ENCODE results near the gene DOCK9. TPM values are rescaled to one million over a fixed set of nuclear protein-coding genes. Genes with fewer than 3 reads are reported as not detected.

DOCK9 gene
- total and polyA plus RNA-seq, 2 donors (not counting 1 experiment from before 2014, with no cell fraction given), result 18.5 to 28.0 TPM

GRCh38 chr13:98800078-98800477 lies 177.8 kb downstream of the DOCK9 start:
- no peak overlapping the region for H3K27ac ChIP-seq (ENCODE audit: low read length in 2 of 2)
- no peaks in the 10 kb centered on the region for H3K9me3 Mint-ChIP-seq (ENCODE audit: insufficient read depth)
- H3K9ac ChIP-seq (ENCODE audit: low read length), result no peak overlapping the region
- WGBS (ENCODE audit: insufficient coverage), result 93% methylated on average over 13 of the region's 14 CpGs
- peaks cover 0 to 21% of the 10 kb centered on the region in 2 experiments for H3K36me3 ChIP-seq (replicated peaks in 1 of 2; ENCODE audit: control extremely low read depth in 1 of 2, control insufficient read depth in 1 of 2, extremely low read depth in 1 of 2, insufficient read depth in 2 of 2, low read length in 1 of 2)
- ATAC-seq (ENCODE audit: low read depth) (no peak), DNase-seq (no peak)
- no peak overlapping the region for H2AFZ ChIP-seq (ENCODE audit: insufficient read depth, low read depth, low read length, poor library complexity, severe bottlenecking)
- H3K27me3 Mint-ChIP-seq, result no peaks in the 10 kb centered on the region
- no peak overlapping the region for H3K27ac Mint-ChIP-seq
- no peaks in the 10 kb centered on the region for H3K4me1 Mint-ChIP-seq
- H3K4me3 ChIP-seq (ENCODE audit: control extremely low read depth in 1 of 5, extremely low read depth in 1 of 5, insufficient read depth in 1 of 5, low read depth in 2 of 5, low read length in 4 of 5), result no peak overlapping the region
- H3K79me2 ChIP-seq (ENCODE audit: control insufficient read depth, insufficient read depth, low read length), result no peaks in the 10 kb centered on the region
- intact Hi-C loops (cut with micrococcal nuclease), result no loop called here
- H3K9me3 ChIP-seq (ENCODE audit: control extremely low read depth in 1 of 3, control insufficient read depth in 2 of 3, insufficient read depth in 1 of 3, low read length in 2 of 3), result no peaks in the 10 kb centered on the region
- H3K27me3 ChIP-seq (replicated peaks in 1 of 4; ENCODE audit: control extremely low read depth in 1 of 4, control insufficient read depth in 3 of 4, insufficient read depth in 4 of 4, low read length in 3 of 4), result no peaks in the 10 kb centered on the region
- H4K20me1 ChIP-seq (ENCODE audit: control insufficient read depth, insufficient read depth, low read length, poor library complexity, severe bottlenecking), result no peaks in the 10 kb centered on the region
- H3K4me2 ChIP-seq (replicated peaks; ENCODE audit: low read depth, low read length, poor library complexity, severe bottlenecking), result no peak overlapping the region
- no peak overlapping the region for H3K4me3 Mint-ChIP-seq
- no peaks in the 10 kb centered on the region for H3K4me1 ChIP-seq (ENCODE audit: control insufficient read depth in 2 of 2, insufficient read depth in 2 of 2, low read length in 2 of 2)
- no peak for TF ChIP-seq EZH2 (IDR thresholded peaks at IDR 0.05; ENCODE audit: borderline replicate concordance, insufficient read depth, low read depth, low read length, poor library complexity, severe bottlenecking)
- TF ChIP-seq CTCF (IDR thresholded peaks at IDR 0.05), result no peak
- ChIA-PET CTCF (no interaction called here), POLR2A (no interaction called here)

- Mint-ChIP-seq H3K4me3 (no peak overlapping the region), H3K4me1 (no peaks in the 10 kb centered on the region), H3K9me3 (ENCODE audit: insufficient read depth) (no peaks in the 10 kb centered on the region), H3K27me3 (no peaks in the 10 kb centered on the region), H3K27ac (no peak overlapping the region)
- H3K4me2 ChIP-seq (replicated peaks; ENCODE audit: low read depth, low read length, poor library complexity, severe bottlenecking), result no peak overlapping the region
- POLR2A ChIA-PET, result no interaction called here
- no peak overlapping the region for H3K27ac ChIP-seq (ENCODE audit: low read length in 2 of 2)
- H3K36me3 ChIP-seq (replicated peaks in 1 of 2; ENCODE audit: control extremely low read depth in 1 of 2, control insufficient read depth in 1 of 2, extremely low read depth in 1 of 2, insufficient read depth in 2 of 2, low read length in 1 of 2), result peaks cover 0 to 18% of the 10 kb centered on the region in 2 experiments
- ATAC-seq (ENCODE audit: low read depth) (no peak), DNase-seq (no peak)
- CTCF ChIA-PET, result no interaction called here
- H3K9ac ChIP-seq (ENCODE audit: low read length), result no peak overlapping the region
- no peak overlapping the region for H3K4me3 ChIP-seq (ENCODE audit: control extremely low read depth in 1 of 5, extremely low read depth in 1 of 5, insufficient read depth in 1 of 5, low read depth in 2 of 5, low read length in 4 of 5)
- H3K9me3 ChIP-seq (ENCODE audit: control extremely low read depth in 1 of 3, control insufficient read depth in 2 of 3, insufficient read depth in 1 of 3, low read length in 2 of 3), result no peaks in the 10 kb centered on the region
- H4K20me1 ChIP-seq (ENCODE audit: control insufficient read depth, insufficient read depth, low read length, poor library complexity, severe bottlenecking), result no peaks in the 10 kb centered on the region
- H2AFZ ChIP-seq (ENCODE audit: insufficient read depth, low read depth, low read length, poor library complexity, severe bottlenecking), result no peak overlapping the region
- H3K4me1 ChIP-seq (ENCODE audit: control insufficient read depth in 2 of 2, insufficient read depth in 2 of 2, low read length in 2 of 2), result no peaks in the 10 kb centered on the region
- no peak for TF ChIP-seq EZH2 (IDR thresholded peaks at IDR 0.05; ENCODE audit: borderline replicate concordance, insufficient read depth, low read depth, low read length, poor library complexity, severe bottlenecking)
- TF ChIP-seq CTCF (IDR thresholded peaks at IDR 0.05), result no peak
- intact Hi-C loops (cut with micrococcal nuclease), result no loop called here
- 100% methylated on average over 1 of the region's 5 CpGs for WGBS (ENCODE audit: insufficient coverage)
- H3K27me3 ChIP-seq (replicated peaks in 1 of 4; ENCODE audit: control extremely low read depth in 1 of 4, control insufficient read depth in 3 of 4, insufficient read depth in 4 of 4, low read length in 3 of 4), result no peaks in the 10 kb centered on the region
- no peaks in the 10 kb centered on the region for H3K79me2 ChIP-seq (ENCODE audit: control insufficient read depth, insufficient read depth, low read length)
These were observed 178.8 kb downstream of the DOCK9 start for GRCh38 chr13:98798849-98799645.
